Measurements from ENCODE around the gene TRAPPC14.

The TRAPPC14 gene

DNA sequence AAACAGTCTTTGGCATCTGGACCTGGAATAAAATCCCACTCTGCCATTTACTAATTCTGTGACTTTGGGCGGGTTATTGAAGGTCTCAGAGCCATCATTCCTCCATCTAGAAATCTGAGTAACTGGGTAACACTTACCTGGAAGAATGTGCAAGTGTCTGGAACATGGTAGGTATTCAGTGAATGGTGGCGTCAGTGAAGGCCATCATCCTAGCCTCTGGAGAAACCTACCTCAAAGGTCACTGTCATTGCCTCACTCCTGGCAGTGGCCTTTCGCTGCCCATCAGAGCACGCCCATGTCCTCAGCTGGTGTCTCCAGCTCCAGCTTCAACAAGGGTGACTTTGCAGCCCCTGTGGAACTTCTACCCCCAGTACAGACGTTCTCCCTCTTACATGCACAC, 5.3 kb upstream of the TRAPPC14 start:
- DNase-seq (ENCODE audit: low read depth, low spot score): no peak
- H3K27me3 ChIP-seq (ENCODE audit: insufficient read depth, insufficient read length): peaks cover 13% of the 10 kb centered on the region
- H3K36me3 ChIP-seq (ENCODE audit: insufficient read depth, insufficient read length, low read length): peaks cover 2% of the 10 kb centered on the region
- TF ChIP-seq ZNF274 (IDR thresholded peaks at IDR 0.05; ENCODE audit: low read depth, low read length): no peak
- no peak for TF ChIP-seq SUZ12 (IDR thresholded peaks at IDR 0.05; ENCODE audit: extremely low read depth, insufficient read depth, insufficient read length)
- TF ChIP-seq YY1 (IDR thresholded peaks at IDR 0.05; ENCODE audit: insufficient read depth, insufficient read length): no peak
- peaks cover 12% of the 10 kb centered on the region for H3K4me1 ChIP-seq (ENCODE audit: insufficient read depth, insufficient read length)
- H3K4me3 ChIP-seq (ENCODE audit: insufficient read length, low read depth): no peak overlapping the region
- H3K9me3 ChIP-seq (ENCODE audit: insufficient read depth, low read length): no peaks in the 10 kb centered on the region
- H3K9ac ChIP-seq (ENCODE audit: insufficient read length, low read depth): no peak overlapping the region

GRCh38 chr7:100163006-100163531, 4.5 kb upstream of the TRAPPC14 start:
- H3K9ac ChIP-seq (ENCODE audit: insufficient read length, low read depth): peak overlapping the region; percentile 5
- peaks cover 12% of the 10 kb centered on the region for H3K4me1 ChIP-seq (ENCODE audit: insufficient read depth, insufficient read length)
- peaks cover 13% of the 10 kb centered on the region for H3K27me3 ChIP-seq (ENCODE audit: insufficient read depth, insufficient read length)
- H3K9me3 ChIP-seq (ENCODE audit: insufficient read depth, low read length): no peaks in the 10 kb centered on the region
- TF ChIP-seq YY1 (IDR thresholded peaks at IDR 0.05; ENCODE audit: insufficient read depth, insufficient read length) (no peak), ZNF274 (IDR thresholded peaks at IDR 0.05; ENCODE audit: low read depth, low read length) (no peak), SUZ12 (IDR thresholded peaks at IDR 0.05; ENCODE audit: extremely low read depth, insufficient read depth, insufficient read length) (no peak)
- no peak overlapping the region for H3K4me3 ChIP-seq (ENCODE audit: insufficient read length, low read depth)
- H3K36me3 ChIP-seq (ENCODE audit: insufficient read depth, insufficient read length, low read length): peaks cover 2% of the 10 kb centered on the region
- DNase-seq (ENCODE audit: low read depth, low spot score): no peak

DNA sequence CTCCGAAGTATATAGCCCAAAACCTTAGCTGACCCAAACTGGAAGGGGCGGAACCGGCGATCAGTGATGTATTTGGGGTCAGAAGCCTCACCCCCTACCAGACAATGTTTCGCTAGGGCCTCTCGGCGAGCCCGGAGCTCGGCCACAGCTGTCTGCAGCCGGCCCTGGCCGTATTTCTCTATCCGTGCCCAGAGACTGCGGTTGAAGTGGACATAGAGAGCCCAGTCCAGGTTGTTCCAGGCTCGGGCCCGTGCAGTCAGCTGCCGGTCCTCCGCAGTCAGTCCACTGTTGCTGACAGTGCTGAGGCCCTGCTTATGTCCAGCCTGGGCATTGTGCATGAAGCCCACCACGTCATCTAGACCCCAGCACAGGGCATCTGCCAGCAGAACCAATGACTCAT, 1.5 kb upstream of the TRAPPC14 start:
- no peak overlapping the region for H3K9ac ChIP-seq (ENCODE audit: insufficient read length, low read depth)
- H3K4me3 ChIP-seq (ENCODE audit: insufficient read length, low read depth): no peak overlapping the region
- peaks cover 23% of the 10 kb centered on the region for H3K36me3 ChIP-seq (ENCODE audit: insufficient read depth, insufficient read length, low read length)
- no peak for DNase-seq (ENCODE audit: low read depth, low spot score)
- H3K9me3 ChIP-seq (ENCODE audit: insufficient read depth, low read length): no peaks in the 10 kb centered on the region
- no peak for TF ChIP-seq ZNF274 (IDR thresholded peaks at IDR 0.05; ENCODE audit: low read depth, low read length)
- no peak for TF ChIP-seq YY1 (IDR thresholded peaks at IDR 0.05; ENCODE audit: insufficient read depth, insufficient read length)
- no peak for TF ChIP-seq SUZ12 (IDR thresholded peaks at IDR 0.05; ENCODE audit: extremely low read depth, insufficient read depth, insufficient read length)
- H3K27me3 ChIP-seq (ENCODE audit: insufficient read depth, insufficient read length): no peaks in the 10 kb centered on the region
- peaks cover 23% of the 10 kb centered on the region for H3K4me1 ChIP-seq (ENCODE audit: insufficient read depth, insufficient read length)

DNA sequence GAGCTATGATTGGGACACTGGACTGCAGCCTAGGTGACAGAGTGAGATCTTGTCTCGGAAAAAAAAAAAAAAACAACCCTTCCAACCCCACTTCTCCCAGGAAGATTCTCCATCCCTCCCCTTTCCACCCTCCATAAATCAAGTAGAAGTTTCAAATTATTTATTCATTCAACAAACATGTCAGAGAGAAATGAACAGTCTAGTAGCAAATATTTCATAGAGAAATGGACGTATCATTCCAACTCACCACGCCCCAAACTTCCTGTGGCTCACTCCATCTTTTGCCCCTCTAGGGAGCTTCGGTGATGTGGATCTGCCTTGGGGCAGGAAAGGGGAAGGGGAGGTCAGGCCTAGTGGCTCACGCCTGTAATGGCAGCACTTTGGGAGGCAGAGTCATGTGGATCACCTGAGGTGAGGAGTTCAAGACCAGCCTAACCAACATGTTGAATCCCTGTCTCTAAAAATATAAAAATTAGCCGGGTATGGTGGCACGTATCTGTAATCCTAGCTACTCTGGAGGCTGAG, 638 bp upstream of the TRAPPC14 start:
- TF ChIP-seq SUZ12 (IDR thresholded peaks at IDR 0.05; ENCODE audit: extremely low read depth, insufficient read depth, insufficient read length) (no peak), YY1 (IDR thresholded peaks at IDR 0.05; ENCODE audit: insufficient read depth, insufficient read length) (no peak), ZNF274 (IDR thresholded peaks at IDR 0.05; ENCODE audit: low read depth, low read length) (no peak)
- no peak for DNase-seq (ENCODE audit: low read depth, low spot score)
- peak overlapping the region; percentile 92 for H3K9ac ChIP-seq (ENCODE audit: insufficient read length, low read depth)
- H3K4me1 ChIP-seq (ENCODE audit: insufficient read depth, insufficient read length): peaks cover 23% of the 10 kb centered on the region
- H3K9me3 ChIP-seq (ENCODE audit: insufficient read depth, low read length): no peaks in the 10 kb centered on the region
- peak overlapping the region; percentile 22 for H3K4me3 ChIP-seq (ENCODE audit: insufficient read length, low read depth)
- no peaks in the 10 kb centered on the region for H3K27me3 ChIP-seq (ENCODE audit: insufficient read depth, insufficient read length)
- peaks cover 32% of the 10 kb centered on the region for H3K36me3 ChIP-seq (ENCODE audit: insufficient read depth, insufficient read length, low read length)

- H3K9me3 ChIP-seq (ENCODE audit: insufficient read depth, low read length): no peaks in the 10 kb centered on the region
- TF ChIP-seq SUZ12 (IDR thresholded peaks at IDR 0.05; ENCODE audit: extremely low read depth, insufficient read depth, insufficient read length) (no peak), YY1 (IDR thresholded peaks at IDR 0.05; ENCODE audit: insufficient read depth, insufficient read length) (no peak), ZNF274 (IDR thresholded peaks at IDR 0.05; ENCODE audit: low read depth, low read length) (no peak)
- peaks cover 19% of the 10 kb centered on the region for H3K4me1 ChIP-seq (ENCODE audit: insufficient read depth, insufficient read length)
- H3K9ac ChIP-seq (ENCODE audit: insufficient read length, low read depth): peak overlapping the region; percentile 92
- no peak for DNase-seq (ENCODE audit: low read depth, low spot score)
- H3K36me3 ChIP-seq (ENCODE audit: insufficient read depth, insufficient read length, low read length): peaks cover 44% of the 10 kb centered on the region
- no peaks in the 10 kb centered on the region for H3K27me3 ChIP-seq (ENCODE audit: insufficient read depth, insufficient read length)
- peak overlapping the region; percentile 83 for H3K4me3 ChIP-seq (ENCODE audit: insufficient read length, low read depth)
Measured at GRCh38 chr7:100157334-100158228, 942 bp downstream of the TRAPPC14 start.

- Histone ChIP-seq H3K4me3 (ENCODE audit: insufficient read length, low read depth) (peak overlapping the region; percentile 11), H3K36me3 (ENCODE audit: insufficient read depth, insufficient read length, low read length) (peaks cover 48% of the 10 kb centered on the region), H3K4me1 (ENCODE audit: insufficient read depth, insufficient read length) (peaks cover 19% of the 10 kb centered on the region), H3K27me3 (ENCODE audit: insufficient read depth, insufficient read length) (no peaks in the 10 kb centered on the region), H3K9ac (ENCODE audit: insufficient read length, low read depth) (no peak overlapping the region), H3K9me3 (ENCODE audit: insufficient read depth, low read length) (no peaks in the 10 kb centered on the region)
- no peak for DNase-seq (ENCODE audit: low read depth, low spot score)
- TF ChIP-seq ZNF274 (IDR thresholded peaks at IDR 0.05; ENCODE audit: low read depth, low read length): no peak
- no peak for TF ChIP-seq YY1 (IDR thresholded peaks at IDR 0.05; ENCODE audit: insufficient read depth, insufficient read length)
- TF ChIP-seq SUZ12 (IDR thresholded peaks at IDR 0.05; ENCODE audit: extremely low read depth, insufficient read depth, insufficient read length): no peak
Measured at GRCh38 chr7:100157069-100157333, 1.5 kb downstream of the TRAPPC14 start.

DNA sequence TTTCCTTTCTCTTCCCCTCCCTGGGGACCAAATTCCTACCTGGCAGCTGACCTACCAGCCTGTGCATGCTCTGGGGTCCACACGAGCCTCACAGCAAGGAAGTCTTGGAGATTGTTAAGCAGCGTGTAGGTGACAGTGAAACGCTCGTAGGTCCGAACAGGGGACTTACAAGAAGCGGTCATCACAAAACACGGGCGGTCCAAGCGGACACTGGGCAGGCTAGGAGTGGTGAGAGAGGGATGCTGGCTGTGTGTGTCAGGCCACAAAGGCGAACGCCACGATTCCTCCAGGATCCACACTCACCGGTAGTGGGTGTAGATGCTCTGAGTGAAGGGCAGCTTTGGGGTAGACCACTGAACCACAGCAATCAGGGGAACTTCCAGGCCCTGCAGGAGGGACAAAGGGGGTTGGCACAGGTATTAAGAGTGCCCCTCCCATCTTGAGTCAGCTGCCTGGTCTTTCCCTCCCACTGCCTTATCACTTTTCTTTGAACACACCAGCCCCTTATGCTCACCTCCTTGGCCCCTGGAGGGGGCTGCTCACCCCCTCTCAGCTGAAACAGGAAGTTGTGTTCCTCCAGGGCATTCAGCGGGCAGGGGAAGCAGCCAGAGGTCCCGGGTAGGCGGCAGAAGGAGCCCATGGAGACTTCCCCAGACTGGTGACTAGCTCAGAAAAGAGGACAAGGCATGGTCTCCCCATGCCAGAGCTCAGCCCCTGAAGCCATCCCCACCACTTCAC, 2.0 kb downstream of the TRAPPC14 start:
- H3K9ac ChIP-seq (ENCODE audit: insufficient read length, low read depth): peak overlapping the region; percentile 70

More for the DNA sequence above, 2.0 kb downstream of the TRAPPC14 start:
- H3K9me3 ChIP-seq (ENCODE audit: insufficient read depth, low read length): no peaks in the 10 kb centered on the region
- H3K36me3 ChIP-seq (ENCODE audit: insufficient read depth, insufficient read length, low read length): peaks cover 52% of the 10 kb centered on the region
- no peak for TF ChIP-seq YY1 (IDR thresholded peaks at IDR 0.05; ENCODE audit: insufficient read depth, insufficient read length)
- TF ChIP-seq ZNF274 (IDR thresholded peaks at IDR 0.05; ENCODE audit: low read depth, low read length): no peak
- no peak for TF ChIP-seq SUZ12 (IDR thresholded peaks at IDR 0.05; ENCODE audit: extremely low read depth, insufficient read depth, insufficient read length)
- H3K4me3 ChIP-seq (ENCODE audit: insufficient read length, low read depth): peak overlapping the region; percentile 11
- DNase-seq (ENCODE audit: low read depth, low spot score): no peak
- H3K4me1 ChIP-seq (ENCODE audit: insufficient read depth, insufficient read length): peaks cover 19% of the 10 kb centered on the region
- H3K27me3 ChIP-seq (ENCODE audit: insufficient read depth, insufficient read length): no peaks in the 10 kb centered on the region
